Muscle of leg (tissue), 11 donors: ENCODE results near the gene PROM1. TPM values are rescaled to one million over a fixed set of nuclear protein-coding genes. Genes with fewer than 3 reads are reported as not detected.

ENCODE experiments used
- DNase-seq: peaks from one replicate; pipeline ENCODE4 v3.0.0; 2013
- H3K27ac ChIP-seq: one replicate; pipeline ENCODE4 v1.5.1; 2013; ENCODE audit warnings: mild to moderate bottlenecking, low read length, control low read depth
- H3K27me3 ChIP-seq: one replicate; pipeline ENCODE4 v1.6.1; 2013; ENCODE audit warnings: low read length; ENCODE audit not compliant: control insufficient read depth, insufficient read depth
- H3K36me3 ChIP-seq: one replicate; pipeline ENCODE4 v1.6.1; 2013; ENCODE audit warnings: low read length; ENCODE audit not compliant: control insufficient read depth, insufficient read depth
- H3K4me1 ChIP-seq: one replicate; pipeline ENCODE4 v1.6.1; 2013; ENCODE audit warnings: low read length; ENCODE audit not compliant: control insufficient read depth, insufficient read depth
- H3K4me3 ChIP-seq: one replicate; pipeline ENCODE4 v1.5.1; 2013; ENCODE audit warnings: low read length, control low read depth
- H3K9me3 ChIP-seq: replicated peaks from 2 replicates; pipeline ENCODE4 v1.6.1; 2013; ENCODE audit warnings: low read depth, low read length; ENCODE audit not compliant: control insufficient read depth
- WGBS: methylation state at CpG from one replicate; pipeline ENCODE4 v1.1.5; 2013; ENCODE audit warnings: missing lambda C conversion rate; ENCODE audit not compliant: insufficient coverage; 5-methylcytosine and 5-hydroxymethylcytosine counted together
- polyA plus RNA-seq, 8 donors: library from polyadenylated mRNA; unstranded; fragments of 120-200 nt; gene quantifications; one replicate each; pipeline versions ENCODE4 v1.2.1 to v1.2.3, GENCODE V29; 2013; ENCODE audit warnings: inconsistent platforms in 1 of 8, low replicate concordance in 1 of 8; ENCODE audit not compliant: insufficient read length in 8 of 8, insufficient read depth in 1 of 8
- total RNA-seq: library from RNA; stranded (reverse); fragments of 120-200 nt; gene quantifications from one replicate; pipeline ENCODE4 v1.2.4, GENCODE V29; 2013

PROM1 gene
- total and polyA plus RNA-seq, 9 donors = 43.5 to 61.3 (median 47.9) TPM

DNA sequence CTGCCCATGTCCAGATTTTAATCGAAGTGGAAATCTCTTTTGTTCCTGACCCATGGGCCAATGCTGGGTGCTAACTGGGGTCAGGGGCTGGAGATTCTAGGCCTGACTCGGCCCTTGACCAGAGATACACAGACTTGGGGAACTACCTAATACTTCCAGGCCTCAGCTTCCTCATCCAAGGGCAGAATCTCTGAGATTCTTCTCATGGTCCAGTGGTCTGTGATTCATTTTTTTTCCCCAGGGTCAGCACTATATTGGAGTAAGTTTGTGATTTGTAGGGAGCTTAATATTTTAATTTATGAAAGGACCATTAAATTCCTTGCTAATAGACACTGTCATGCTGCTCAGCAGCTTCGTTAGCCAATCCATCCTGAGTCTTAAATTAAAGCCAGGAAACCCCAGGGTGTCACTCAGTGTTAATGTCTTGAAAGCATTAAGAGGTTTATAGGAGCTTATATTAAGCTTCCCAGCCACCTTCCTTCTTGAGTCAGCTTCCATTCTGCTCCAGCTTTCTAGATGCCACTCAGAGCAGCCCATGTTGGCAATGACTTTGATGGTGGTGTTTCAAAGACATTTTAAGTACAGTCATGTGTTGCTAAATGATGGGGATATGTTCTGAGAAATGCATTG is 27.0 kb upstream of the PROM1 start:
- no peak overlapping the region for H3K27ac ChIP-seq
- no peaks in the 10 kb centered on the region for H3K9me3 ChIP-seq
- DNase-seq = no peak
- WGBS = 100% methylated on average over 1 of the region's 3 CpGs
- H3K4me1 ChIP-seq = peaks cover 17% of the 10 kb centered on the region
- H3K4me3 ChIP-seq = no peak overlapping the region
- H3K27me3 ChIP-seq = no peaks in the 10 kb centered on the region
- no peaks in the 10 kb centered on the region for H3K36me3 ChIP-seq

DNA sequence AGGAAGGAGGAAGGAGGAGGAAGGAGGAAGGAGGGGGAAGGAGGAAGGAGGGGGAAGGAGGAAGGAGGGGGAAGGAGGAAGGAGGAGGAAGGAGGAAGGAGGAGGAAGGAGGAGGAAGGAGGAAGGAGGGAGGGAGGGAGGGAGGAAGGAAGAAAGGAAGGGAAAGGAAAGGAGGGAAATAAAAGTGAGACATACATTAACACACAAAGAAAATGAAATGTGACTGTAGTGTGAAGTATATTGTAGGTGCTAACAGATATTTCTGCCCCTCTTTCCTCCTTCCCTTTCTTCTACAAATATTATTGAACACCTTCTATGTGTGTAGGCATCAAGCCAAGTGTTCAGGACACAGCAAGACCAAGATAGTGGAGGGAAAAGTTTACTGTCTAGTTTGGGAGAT is 26.4 kb upstream of the PROM1 start:
- Histone ChIP-seq H3K4me1 (peaks cover 11% of the 10 kb centered on the region), H3K4me3 (no peak overlapping the region), H3K27me3 (no peaks in the 10 kb centered on the region), H3K36me3 (no peaks in the 10 kb centered on the region), H3K27ac (no peak overlapping the region), H3K9me3 (no peaks in the 10 kb centered on the region)
- no peak for DNase-seq

DNA sequence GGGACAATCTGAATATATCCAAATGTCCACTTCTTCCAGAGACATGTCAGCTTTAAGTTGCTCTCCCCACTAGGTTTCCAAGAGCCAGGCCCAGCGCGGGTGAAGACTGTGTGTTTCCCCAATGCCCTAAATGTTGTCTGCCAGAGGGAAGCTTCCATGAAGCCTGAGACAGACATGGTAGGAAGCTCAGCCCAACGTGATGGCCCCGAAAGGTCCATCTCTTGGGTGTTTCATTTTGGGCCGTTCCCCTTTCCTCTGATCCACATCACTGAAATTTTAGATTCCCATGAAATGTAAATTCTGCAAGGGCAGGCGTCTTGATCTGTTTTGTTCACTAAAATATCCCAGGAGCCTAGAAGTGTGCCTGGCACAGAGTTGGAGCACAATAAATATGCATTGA is 25.4 kb upstream of the PROM1 start:
- WGBS = no CpG with 5 or more reads among the region's 6 CpGs

DNA sequence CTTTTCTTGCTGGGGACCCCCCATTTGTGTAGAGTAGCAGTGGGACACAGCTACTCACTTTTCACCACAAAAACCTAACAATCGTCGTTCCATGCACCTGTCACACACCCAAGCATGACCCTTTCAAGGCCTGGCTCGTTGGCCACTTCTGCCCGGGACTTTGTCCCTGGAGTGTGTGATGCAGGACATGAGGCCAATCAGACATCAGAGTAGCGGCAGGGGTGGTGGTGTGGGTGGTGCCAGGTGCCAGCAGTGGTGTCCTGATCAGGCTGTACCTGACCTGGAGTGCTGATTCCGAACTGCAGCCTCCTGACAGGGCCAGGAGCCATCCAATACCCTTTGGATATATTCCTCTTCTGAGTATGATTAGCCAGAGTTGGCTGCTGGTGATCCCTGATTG is 23.1 kb upstream of the PROM1 start:
- no peaks in the 10 kb centered on the region for H3K27me3 ChIP-seq
- H3K4me3 ChIP-seq = no peak overlapping the region
- WGBS = no CpG with 5 or more reads among the region's 6 CpGs
- no peak for DNase-seq
- no peaks in the 10 kb centered on the region for H3K4me1 ChIP-seq
- no peak overlapping the region for H3K27ac ChIP-seq
- H3K36me3 ChIP-seq = no peaks in the 10 kb centered on the region
- H3K9me3 ChIP-seq = no peaks in the 10 kb centered on the region

More for the DNA sequence above, 25.4 kb upstream of the PROM1 start:
- no peak for DNase-seq
- Histone ChIP-seq H3K36me3 (no peaks in the 10 kb centered on the region), H3K9me3 (no peaks in the 10 kb centered on the region), H3K4me1 (peaks cover 4% of the 10 kb centered on the region), H3K4me3 (no peak overlapping the region), H3K27ac (no peak overlapping the region), H3K27me3 (no peaks in the 10 kb centered on the region)

DNA sequence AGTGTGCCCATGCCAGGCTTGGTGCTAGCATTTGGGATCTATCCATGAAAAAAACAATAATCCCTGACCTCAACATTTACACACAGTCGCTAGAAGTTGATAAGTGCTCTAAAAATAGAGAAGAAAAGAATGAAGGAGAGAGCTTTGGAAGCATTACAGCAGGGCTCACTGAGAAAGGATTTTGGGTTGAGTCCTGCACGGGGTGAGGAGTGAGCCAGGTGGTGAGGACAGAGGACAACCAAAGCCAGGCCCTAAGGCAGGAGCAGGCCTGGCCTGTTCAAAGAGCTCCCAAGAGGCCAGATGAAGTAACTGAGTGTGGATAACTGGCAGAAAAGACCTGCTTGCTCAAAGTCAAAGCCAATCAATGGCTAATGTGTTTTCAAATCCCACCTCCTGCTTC is 20.7 kb upstream of the PROM1 start:
- no peaks in the 10 kb centered on the region for H3K27me3 ChIP-seq
- no peak overlapping the region for H3K27ac ChIP-seq
- H3K4me3 ChIP-seq = no peak overlapping the region
- 82% methylated on average over 1 of the region's 2 CpGs for WGBS
- H3K36me3 ChIP-seq = no peaks in the 10 kb centered on the region
- no peaks in the 10 kb centered on the region for H3K4me1 ChIP-seq
- DNase-seq = no peak
- H3K9me3 ChIP-seq = no peaks in the 10 kb centered on the region

DNA sequence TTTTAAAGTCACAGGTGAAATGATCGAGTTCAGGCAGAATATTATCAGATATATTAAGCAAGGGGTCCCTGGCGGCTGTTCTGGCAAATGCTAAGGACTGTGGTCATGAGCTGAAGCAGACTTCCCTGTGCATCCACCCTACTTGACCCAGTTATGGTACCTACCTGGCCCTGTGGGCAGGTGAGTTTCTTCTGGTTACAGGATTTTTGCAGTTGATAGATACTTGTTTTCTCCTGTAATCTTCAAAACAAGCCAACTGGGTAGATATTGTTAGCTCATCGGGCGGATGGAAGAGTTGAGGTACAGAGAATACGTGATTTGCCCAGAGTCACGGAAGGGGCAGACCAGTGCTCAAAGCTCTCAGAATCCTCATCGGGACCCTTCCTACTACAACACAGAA is 18.5 kb upstream of the PROM1 start:
- no peak overlapping the region for H3K4me3 ChIP-seq
- no peak overlapping the region for H3K27ac ChIP-seq
- WGBS = no CpG with 5 or more reads among the region's 7 CpGs
- H3K9me3 ChIP-seq = no peaks in the 10 kb centered on the region
- H3K36me3 ChIP-seq = no peaks in the 10 kb centered on the region
- no peaks in the 10 kb centered on the region for H3K4me1 ChIP-seq
- H3K27me3 ChIP-seq = no peaks in the 10 kb centered on the region
- DNase-seq = no peak

DNA sequence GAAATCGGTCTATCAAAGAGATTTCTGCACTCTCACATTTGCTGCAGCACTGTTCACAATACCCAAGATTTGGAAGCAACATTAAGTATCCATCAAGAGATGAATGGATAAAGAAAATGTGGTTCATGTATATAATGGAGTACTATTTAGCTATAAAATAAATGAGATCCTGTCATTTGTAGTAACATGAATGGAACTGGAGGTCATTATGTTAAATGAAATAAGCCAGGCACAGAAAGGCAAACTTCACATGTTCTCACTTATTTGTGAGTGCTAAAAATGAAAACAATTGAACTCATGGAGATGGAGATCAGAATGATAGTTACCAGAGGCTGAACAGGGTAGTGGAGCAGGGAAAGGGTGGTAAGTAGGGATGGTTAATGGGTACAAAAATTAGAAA is 17.0 kb upstream of the PROM1 start:
- Histone ChIP-seq H3K4me3 (no peak overlapping the region), H3K36me3 (no peaks in the 10 kb centered on the region), H3K4me1 (no peaks in the 10 kb centered on the region), H3K27me3 (no peaks in the 10 kb centered on the region), H3K9me3 (no peaks in the 10 kb centered on the region), H3K27ac (no peak overlapping the region)
- DNase-seq = no peak
- no CpG with 5 or more reads among the region's 1 CpG for WGBS

DNA sequence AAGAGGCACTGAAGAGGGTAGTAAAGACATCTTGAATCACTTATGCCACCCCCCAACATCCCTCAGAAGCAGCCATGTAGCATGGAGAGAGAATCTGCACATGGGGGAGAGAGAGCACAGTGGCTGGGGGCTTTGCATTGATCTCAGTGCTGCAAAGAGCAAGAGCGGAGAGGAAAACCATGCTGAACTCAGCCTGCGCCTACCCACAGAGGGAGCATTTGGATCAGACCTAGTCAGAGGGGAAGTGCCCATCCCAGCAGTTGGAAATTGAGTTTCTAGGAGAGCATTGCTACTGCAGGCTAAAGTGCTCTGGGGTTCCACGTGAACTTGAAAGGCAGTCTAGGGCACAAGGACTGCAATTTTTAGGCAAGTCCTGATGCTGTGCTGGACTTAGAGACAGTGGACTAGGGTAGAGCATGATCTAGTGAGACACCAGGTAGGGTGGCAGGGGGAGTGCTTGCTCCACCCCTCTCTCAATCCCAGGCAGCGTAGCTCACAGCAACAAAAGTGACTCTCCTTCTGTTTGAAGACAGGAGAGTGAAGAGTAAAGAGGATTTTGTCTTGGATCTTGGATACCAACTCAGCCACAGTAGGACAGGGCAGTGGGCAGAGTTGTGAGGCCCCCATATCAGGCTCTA is 9.0 kb upstream of the PROM1 start:
- Histone ChIP-seq H3K4me1 (no peaks in the 10 kb centered on the region), H3K4me3 (no peak overlapping the region), H3K9me3 (no peaks in the 10 kb centered on the region), H3K36me3 (no peaks in the 10 kb centered on the region), H3K27ac (no peak overlapping the region), H3K27me3 (no peaks in the 10 kb centered on the region)
- no peak for DNase-seq
- 61% methylated on average over 3 of the region's 4 CpGs for WGBS

DNA sequence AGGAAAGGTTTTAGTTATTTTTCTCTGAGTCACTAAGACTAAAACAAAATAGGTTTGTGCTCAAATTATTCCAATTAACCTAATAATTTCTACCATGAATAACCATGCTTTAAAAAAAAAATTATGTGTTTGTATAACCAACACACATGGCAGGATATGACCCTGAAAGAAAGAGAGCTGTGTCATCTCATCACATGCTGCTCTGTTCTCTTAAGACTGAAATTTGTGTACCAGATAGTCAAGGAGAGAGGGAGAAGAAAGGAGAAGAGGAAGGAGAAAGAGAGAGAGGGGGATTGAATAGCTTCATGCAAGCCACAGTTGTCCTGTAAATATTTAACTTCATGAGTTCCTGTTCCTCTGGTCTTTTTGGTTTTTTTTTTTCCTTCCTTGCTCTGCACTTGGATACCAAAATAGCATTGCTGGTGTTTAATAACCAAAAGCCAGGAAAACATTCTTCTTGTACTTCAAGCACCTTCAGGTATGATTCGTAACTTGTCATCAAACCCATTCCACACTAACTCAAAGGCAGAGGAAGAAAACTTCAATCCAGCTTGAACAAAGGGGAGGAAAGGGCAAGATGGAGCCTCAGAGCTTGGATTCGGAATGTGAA is 6.4 kb upstream of the PROM1 start:
- Histone ChIP-seq H3K4me1 (no peaks in the 10 kb centered on the region), H3K36me3 (no peaks in the 10 kb centered on the region), H3K9me3 (no peaks in the 10 kb centered on the region), H3K27me3 (peaks cover 8% of the 10 kb centered on the region), H3K27ac (no peak overlapping the region), H3K4me3 (no peak overlapping the region)
- DNase-seq = no peak
- WGBS = no CpG with 5 or more reads among the region's 2 CpGs

DNA sequence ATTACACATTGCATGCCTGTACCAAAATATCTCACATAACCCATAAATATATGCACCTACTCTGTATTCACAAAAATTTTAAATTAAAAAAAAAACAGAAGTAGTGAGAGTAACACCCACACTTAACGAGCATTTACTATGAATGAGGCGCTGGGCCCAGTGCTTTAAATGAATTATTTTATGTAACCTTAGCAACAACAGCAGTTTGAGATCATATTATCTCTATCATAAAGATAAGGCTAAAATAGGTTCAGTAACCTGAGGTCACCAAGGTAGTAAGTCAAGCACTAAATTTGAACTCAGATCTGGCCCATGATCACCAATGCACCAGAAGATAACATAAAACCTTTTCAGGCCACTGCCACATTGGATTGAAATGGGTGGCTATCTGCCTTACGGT is 5.3 kb upstream of the PROM1 start:
- H3K4me1 ChIP-seq = no peaks in the 10 kb centered on the region
- H3K36me3 ChIP-seq = no peaks in the 10 kb centered on the region
- DNase-seq = no peak
- H3K27me3 ChIP-seq = peaks cover 14% of the 10 kb centered on the region
- no CpG with 5 or more reads among the region's 3 CpGs for WGBS
- H3K4me3 ChIP-seq = no peak overlapping the region
- no peaks in the 10 kb centered on the region for H3K9me3 ChIP-seq
- no peak overlapping the region for H3K27ac ChIP-seq
